HAP-1 (cell line): ENCODE results near the gene TMEM18.

Source experiments
- DNase-seq, 2 experiments: peaks; one replicate each; pipeline ENCODE4 v3.0.0-alpha.2; 2016 to 2020; ENCODE audit warnings: low spot score in 2 of 2
- H3K27me3 ChIP-seq: fragments of 250-450 bp; sonication (Bioruptor Pico); 2 replicates; pipeline ENCODE4 v1.5.1; 2020; ENCODE audit warnings: low read depth, mild to moderate bottlenecking, moderate library complexity
- H3K36me3 ChIP-seq: fragments of 250-450 bp; sonication (Bioruptor Pico); replicated peaks from 2 replicates; pipeline ENCODE4 v1.5.1; 2020; ENCODE audit warnings: mild to moderate bottlenecking
- H3K4me1 ChIP-seq: fragments of 250-450 bp; sonication (Bioruptor Pico); 2 replicates; pipeline ENCODE4 v1.5.1; 2020; ENCODE audit warnings: mild to moderate bottlenecking
- H3K4me3 ChIP-seq: fragments of 250-450 bp; sonication (Bioruptor Pico); 2 replicates; pipeline ENCODE4 v1.5.1; 2020; ENCODE audit warnings: mild to moderate bottlenecking, moderate library complexity
- H3K9me3 ChIP-seq: fragments of 250-450 bp; sonication (Bioruptor Pico); 2 replicates; pipeline ENCODE4 v1.5.1; 2020; ENCODE audit warnings: mild to moderate bottlenecking, moderate library complexity
- in situ Hi-C: fragments of 300-500 bp; cut with MboI; formaldehyde crosslinking; loops from 3 replicates; pipeline ENCODE4 v1.14.3; 2020; ENCODE audit warnings: low sequenced_read_pairs, inconsistent platforms, mixed read lengths

TMEM18 gene

DNA sequence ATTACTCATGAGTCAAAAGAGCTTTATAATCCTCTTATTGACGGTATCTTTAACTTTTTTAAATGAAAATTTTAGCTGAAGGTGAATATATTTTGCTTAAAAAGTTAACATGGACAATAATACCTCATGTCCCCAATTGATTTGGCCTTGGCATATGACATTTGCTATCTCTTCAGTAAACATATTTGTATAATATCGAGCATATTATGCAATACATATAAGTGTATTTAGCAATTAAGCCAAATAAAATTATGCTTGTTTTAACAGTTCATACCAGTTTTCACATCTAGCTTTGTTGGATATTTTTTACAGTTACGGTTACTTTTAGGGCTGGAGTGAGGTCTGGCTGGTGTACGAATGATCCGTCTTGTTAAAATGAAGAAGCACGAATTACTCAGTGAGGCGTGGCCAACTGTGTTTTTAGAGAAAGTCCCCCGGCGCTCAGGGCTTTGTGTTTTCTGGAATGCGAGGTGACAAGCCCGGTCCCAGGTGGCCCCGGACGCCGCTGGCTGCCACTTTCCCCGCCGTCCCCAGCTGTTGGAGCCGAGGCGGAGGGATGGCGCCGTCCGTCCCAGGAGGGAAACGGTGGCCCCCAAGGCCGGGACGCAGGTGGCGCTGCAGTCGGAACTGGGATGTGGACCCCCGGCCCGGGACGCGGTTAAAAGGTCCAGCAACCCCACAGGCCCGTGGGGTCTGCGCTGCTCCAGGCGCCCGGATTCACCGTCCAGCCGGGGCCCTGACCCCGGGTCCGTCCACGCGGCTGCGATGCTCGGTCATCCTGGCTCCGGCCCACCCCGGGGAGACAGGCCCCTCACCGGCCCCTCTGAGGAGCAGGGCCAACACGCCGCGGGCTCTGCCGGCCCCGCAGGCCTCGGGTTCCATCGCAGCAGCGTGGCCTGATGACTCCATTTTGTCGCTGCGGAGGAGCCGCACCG, 41.3 kb downstream of the TMEM18 start:
- in situ Hi-C loops: loop anchor here (10.0 kb wide), 1 partner anchor 101 kb away; no protein-coding TSS in a partner anchor
- Histone ChIP-seq H3K36me3 (no peaks in the 10 kb centered on the region), H3K9me3 (no peaks in the 10 kb centered on the region), H3K27me3 (no peaks in the 10 kb centered on the region), H3K4me3 (no peak overlapping the region), H3K4me1 (no peaks in the 10 kb centered on the region)
- DNase-seq: no peak

DNA sequence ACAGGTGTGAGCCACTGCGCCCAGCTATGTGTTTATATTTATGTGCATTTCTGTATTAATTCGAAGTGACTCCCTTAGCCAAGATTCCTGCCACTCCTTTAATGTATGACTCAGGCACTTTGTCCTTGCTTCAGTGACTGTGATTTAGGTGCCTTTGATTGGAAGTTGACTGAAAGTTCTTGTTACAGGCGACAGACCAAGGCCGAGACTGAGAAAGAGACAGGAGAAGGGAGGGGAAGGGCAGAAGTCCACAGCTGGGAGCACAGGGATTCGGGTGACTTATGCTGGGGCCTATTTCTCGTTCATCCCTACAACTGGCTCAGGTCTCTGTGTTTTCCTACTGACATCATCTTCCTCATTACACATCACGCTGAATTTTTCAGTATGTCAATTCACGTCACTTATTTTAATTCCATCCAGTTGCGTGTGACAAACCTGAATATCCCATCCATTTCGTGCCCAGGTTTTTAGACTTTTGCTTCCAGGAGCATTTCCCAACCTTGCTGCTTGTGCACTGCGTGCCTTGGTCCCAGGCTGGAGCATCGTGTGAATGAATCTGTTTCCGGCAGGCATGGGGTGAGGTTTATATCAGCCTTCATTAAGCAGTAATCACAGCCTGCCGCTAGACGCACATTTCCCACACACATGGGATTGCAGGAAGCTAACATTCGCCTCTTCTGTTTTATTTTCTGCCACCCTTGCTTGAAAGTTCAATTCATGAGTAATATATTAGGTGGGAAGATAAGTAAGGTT, 42.4 kb downstream of the TMEM18 start:
- DNase-seq: no peak
- Histone ChIP-seq H3K4me1 (no peaks in the 10 kb centered on the region), H3K4me3 (no peak overlapping the region), H3K27me3 (no peaks in the 10 kb centered on the region), H3K36me3 (no peaks in the 10 kb centered on the region), H3K9me3 (no peaks in the 10 kb centered on the region)
- in situ Hi-C loops: loop anchor here (10.0 kb wide), 1 partner anchor 100 kb away; no protein-coding TSS in a partner anchor

DNA sequence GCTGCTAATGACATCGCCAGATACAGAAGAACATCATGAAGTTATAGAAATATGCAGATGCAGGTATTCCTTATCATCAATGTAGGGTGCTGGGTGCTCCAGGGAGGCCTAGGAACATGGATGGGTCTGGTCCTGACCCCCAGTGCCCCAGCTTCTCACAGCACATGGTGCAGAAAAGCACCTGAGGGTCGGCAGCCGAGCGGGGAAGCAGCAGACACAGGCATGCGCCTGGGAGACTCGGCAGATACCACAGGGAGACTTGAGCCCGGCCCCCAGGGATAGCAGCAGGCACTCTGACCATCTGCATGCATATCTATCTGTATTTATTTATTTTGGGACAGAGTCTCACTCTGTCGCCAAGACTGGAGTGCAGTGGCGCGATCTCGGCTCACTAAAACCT, 43.2 kb downstream of the TMEM18 start:
- H3K27me3 ChIP-seq: no peaks in the 10 kb centered on the region
- DNase-seq: no peak
- in situ Hi-C loops: loop anchor here (10.0 kb wide), 1 partner anchor 99 kb away; no protein-coding TSS in a partner anchor
- H3K4me3 ChIP-seq: no peak overlapping the region
- no peaks in the 10 kb centered on the region for H3K4me1 ChIP-seq
- H3K9me3 ChIP-seq: no peaks in the 10 kb centered on the region
- H3K36me3 ChIP-seq: no peaks in the 10 kb centered on the region

DNA sequence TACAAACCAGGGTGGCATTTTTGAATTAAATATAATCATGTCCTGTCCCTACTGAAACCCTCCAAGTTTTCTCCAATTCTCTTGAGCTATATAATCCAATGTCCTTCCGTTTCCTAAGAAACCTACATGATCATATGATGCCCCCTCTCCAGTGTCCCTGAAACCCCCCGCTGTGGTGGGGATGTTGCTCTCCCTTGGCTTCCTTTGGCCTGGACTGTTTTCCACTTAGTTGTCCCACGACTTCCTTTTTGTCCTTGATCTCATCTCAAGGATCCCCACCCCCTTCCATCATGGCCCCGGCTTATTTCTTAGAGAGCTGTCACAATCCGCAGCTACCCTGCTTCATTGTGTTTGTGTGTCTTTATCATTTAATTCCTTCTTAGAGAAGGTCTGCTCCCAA, 43.8 kb downstream of the TMEM18 start:
- H3K9me3 ChIP-seq: no peaks in the 10 kb centered on the region
- no peaks in the 10 kb centered on the region for H3K27me3 ChIP-seq
- no peaks in the 10 kb centered on the region for H3K4me1 ChIP-seq
- in situ Hi-C loops: loop anchor here (10.0 kb wide), 1 partner anchor 99 kb away; no protein-coding TSS in a partner anchor
- no peak for DNase-seq
- H3K4me3 ChIP-seq: no peak overlapping the region
- no peaks in the 10 kb centered on the region for H3K36me3 ChIP-seq

DNA sequence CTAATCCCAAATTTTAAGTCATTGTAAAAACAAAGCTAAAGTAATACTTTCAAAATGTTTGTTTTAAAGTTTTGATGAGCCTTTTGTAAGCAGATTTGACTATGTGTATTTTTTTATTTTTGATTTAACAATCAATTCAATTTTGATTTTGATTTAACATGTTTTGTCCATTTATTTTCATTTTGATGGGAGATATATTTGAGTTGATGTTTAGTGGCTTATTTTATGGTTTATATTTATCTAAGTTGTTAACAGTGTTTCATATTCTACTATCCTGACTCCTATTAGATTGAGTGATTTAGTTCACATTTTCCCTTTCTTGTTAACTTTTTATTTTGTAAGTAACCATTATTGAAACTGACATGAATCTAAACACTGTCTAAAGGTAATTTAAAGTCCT, 44.7 kb downstream of the TMEM18 start:
- Histone ChIP-seq H3K4me1 (no peaks in the 10 kb centered on the region), H3K9me3 (no peaks in the 10 kb centered on the region), H3K27me3 (no peaks in the 10 kb centered on the region), H3K36me3 (no peaks in the 10 kb centered on the region), H3K4me3 (no peak overlapping the region)
- DNase-seq: no peak
- in situ Hi-C loops: loop anchor here (10.0 kb wide), 1 partner anchor 98 kb away; no protein-coding TSS in a partner anchor

DNA sequence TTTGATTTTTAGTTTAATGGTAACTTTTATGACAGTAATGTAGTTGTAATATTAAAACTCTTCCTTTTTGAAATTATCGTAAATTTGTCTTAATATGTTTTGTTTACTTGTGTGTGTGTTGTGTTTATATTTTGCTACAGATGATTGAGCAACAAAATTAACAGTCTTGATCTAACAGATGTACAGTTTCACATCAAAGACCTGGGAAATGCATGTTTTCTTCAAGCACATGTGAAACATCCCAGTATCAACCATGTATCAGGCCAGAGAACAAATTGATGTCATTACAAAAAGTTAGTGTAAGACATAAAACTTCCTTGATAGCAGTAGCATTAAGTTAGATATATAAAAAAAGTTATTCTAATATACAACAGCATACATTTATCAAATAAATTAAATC, 45.5 kb downstream of the TMEM18 start:
- H3K27me3 ChIP-seq: no peaks in the 10 kb centered on the region
- H3K4me1 ChIP-seq: no peaks in the 10 kb centered on the region
- in situ Hi-C loops: loop anchor here (10.0 kb wide), 1 partner anchor 97 kb away; no protein-coding TSS in a partner anchor
- no peaks in the 10 kb centered on the region for H3K36me3 ChIP-seq
- no peak for DNase-seq
- H3K9me3 ChIP-seq: no peaks in the 10 kb centered on the region
- H3K4me3 ChIP-seq: no peak overlapping the region

DNA sequence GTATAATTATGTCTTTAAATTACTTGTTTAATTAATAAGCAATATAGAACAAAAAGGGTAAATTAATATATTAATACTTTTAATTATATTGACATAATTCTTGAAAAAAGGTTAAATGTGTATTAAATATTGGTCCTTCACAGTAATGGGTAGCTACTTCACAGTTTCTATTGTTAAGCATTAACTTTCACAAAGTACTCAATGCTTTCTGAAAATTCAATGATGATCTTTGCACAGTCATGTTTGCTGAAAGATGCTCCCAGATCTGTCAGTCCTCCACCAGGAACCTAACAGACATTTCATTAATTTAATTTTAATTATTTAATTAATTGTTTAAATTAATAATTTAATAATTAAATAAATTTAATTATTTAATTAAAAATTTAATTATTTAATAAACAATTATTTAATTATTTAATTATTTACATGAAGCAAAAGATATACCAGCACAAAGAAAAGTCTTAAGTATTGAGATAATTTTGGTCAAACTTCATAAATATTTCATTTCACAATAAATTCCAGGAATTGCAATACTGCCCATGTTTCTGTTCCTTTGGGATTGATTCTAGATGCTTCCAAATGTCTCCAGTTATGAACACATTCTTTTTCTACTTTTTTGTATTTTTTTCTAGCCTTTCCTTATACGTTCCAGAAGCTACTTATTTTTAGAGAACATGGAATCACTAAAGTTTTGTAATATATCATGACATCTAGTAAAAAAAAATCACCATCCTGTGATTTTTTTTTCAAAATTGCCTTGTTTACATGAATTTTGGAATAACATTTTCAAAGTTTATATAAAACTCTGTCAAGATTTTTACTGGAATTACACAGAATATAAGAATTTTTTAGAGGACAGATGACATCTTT, 46.5 kb downstream of the TMEM18 start:
- no peaks in the 10 kb centered on the region for H3K27me3 ChIP-seq
- in situ Hi-C loops: loop anchor here (10.0 kb wide), 1 partner anchor 96 kb away; no protein-coding TSS in a partner anchor
- H3K4me3 ChIP-seq: no peak overlapping the region
- no peak for DNase-seq
- no peaks in the 10 kb centered on the region for H3K36me3 ChIP-seq
- H3K4me1 ChIP-seq: no peaks in the 10 kb centered on the region
- H3K9me3 ChIP-seq: no peaks in the 10 kb centered on the region

DNA sequence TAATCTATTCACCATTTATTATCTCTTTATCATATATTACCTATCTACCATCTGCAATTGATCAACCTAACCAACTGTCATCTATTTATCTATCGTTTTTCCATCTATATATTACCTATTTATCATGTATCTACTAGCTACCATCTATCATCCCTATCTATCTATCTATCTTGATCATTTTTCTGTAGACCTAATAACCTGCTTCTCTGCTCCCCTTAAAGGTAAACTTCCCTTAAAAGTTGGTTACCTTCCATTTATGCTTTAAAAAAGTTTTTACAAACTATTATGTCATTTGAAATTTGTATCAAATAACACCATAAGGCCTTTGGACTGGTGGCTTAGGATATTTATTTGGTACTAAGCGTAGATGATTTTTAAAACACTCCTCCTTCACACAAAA, 47.2 kb downstream of the TMEM18 start:
- no peaks in the 10 kb centered on the region for H3K9me3 ChIP-seq
- no peak for DNase-seq
- in situ Hi-C loops: loop anchor here (10.0 kb wide), 1 partner anchor 95 kb away; no protein-coding TSS in a partner anchor

DNA sequence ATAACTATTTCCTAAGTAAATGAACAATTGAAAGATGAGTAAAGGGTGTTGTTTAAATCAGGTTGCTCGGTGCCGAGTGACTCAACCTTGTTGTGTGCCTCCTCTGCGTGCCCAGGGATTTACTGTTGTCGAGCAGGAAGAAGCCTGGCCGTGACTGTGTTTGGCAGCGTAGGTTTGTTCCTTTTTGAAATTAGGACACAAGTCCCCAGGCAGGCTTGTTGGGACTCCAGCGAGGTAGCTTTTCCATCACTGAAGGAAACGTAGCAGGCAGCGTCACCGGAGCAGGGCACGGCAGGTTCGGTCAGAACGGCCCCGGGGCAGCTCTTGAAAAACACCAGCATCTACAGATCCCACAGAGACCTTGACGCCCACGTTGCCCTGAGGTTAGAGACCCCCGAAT, 48.6 kb downstream of the TMEM18 start:
- Histone ChIP-seq H3K4me1 (no peaks in the 10 kb centered on the region), H3K27me3 (no peaks in the 10 kb centered on the region), H3K9me3 (no peaks in the 10 kb centered on the region), H3K36me3 (no peaks in the 10 kb centered on the region), H3K4me3 (no peak overlapping the region)
- no peak for DNase-seq
- in situ Hi-C loops: no loop called here

More for the DNA sequence above, 47.2 kb downstream of the TMEM18 start:
- H3K4me3 ChIP-seq: no peak overlapping the region
- no peaks in the 10 kb centered on the region for H3K36me3 ChIP-seq
- no peaks in the 10 kb centered on the region for H3K27me3 ChIP-seq
- no peaks in the 10 kb centered on the region for H3K4me1 ChIP-seq

DNA sequence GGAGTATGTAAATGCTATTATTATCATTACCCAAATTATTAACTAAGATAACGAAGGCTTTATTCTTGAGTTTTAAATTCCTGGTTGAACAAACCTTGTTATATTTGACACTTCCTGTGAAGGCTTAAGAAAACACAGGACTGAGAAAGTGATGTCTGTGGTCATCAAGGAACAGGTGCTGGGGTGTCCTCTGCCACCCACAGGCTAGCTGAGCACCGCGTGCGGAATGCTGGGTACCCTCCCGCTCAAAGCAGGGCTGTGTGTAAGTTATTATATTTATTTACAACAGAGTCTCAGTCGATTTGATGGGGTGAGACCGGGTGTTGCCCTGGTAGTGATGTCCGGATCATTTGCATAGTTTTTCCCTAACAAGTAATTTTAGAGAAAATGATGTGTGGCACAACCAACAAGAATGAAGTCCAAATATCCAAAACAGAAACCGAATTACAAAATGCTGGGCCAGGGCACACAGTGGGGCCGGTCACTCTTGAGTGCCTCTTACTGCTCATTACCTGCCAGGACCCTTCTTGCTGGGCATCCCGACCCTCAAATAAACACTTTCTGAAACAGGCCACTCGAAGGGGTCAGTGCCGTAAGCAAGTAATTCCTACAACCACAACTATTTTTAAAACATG, 49.2 kb downstream of the TMEM18 start:
- H3K4me1 ChIP-seq: no peaks in the 10 kb centered on the region
- H3K4me3 ChIP-seq: no peak overlapping the region
- in situ Hi-C loops: no loop called here
- DNase-seq: no peak
- no peaks in the 10 kb centered on the region for H3K36me3 ChIP-seq
- H3K9me3 ChIP-seq: no peaks in the 10 kb centered on the region
- no peaks in the 10 kb centered on the region for H3K27me3 ChIP-seq

DNA sequence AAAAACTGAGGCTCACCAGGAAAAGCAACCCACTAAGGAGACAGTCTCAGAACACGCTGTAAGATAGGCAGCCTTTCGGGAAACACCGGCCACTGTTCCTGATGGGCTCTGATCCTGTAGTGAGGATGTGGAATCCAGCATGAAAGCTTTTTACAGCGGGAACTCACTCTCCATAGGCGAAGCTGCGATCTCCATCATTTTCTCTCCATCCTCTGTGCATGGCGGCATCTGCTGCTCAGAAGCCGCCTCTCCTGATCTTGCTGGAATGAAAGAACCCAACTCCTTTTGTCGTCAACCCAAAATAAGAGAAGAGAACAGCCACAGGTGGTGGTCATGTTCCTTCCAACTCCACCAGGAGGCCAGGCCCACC, 49.9 kb downstream of the TMEM18 start:
- Histone ChIP-seq H3K27me3 (no peaks in the 10 kb centered on the region), H3K4me1 (no peaks in the 10 kb centered on the region), H3K9me3 (no peaks in the 10 kb centered on the region), H3K36me3 (no peaks in the 10 kb centered on the region), H3K4me3 (no peak overlapping the region)
- in situ Hi-C loops: no loop called here
- no peak for DNase-seq

DNA sequence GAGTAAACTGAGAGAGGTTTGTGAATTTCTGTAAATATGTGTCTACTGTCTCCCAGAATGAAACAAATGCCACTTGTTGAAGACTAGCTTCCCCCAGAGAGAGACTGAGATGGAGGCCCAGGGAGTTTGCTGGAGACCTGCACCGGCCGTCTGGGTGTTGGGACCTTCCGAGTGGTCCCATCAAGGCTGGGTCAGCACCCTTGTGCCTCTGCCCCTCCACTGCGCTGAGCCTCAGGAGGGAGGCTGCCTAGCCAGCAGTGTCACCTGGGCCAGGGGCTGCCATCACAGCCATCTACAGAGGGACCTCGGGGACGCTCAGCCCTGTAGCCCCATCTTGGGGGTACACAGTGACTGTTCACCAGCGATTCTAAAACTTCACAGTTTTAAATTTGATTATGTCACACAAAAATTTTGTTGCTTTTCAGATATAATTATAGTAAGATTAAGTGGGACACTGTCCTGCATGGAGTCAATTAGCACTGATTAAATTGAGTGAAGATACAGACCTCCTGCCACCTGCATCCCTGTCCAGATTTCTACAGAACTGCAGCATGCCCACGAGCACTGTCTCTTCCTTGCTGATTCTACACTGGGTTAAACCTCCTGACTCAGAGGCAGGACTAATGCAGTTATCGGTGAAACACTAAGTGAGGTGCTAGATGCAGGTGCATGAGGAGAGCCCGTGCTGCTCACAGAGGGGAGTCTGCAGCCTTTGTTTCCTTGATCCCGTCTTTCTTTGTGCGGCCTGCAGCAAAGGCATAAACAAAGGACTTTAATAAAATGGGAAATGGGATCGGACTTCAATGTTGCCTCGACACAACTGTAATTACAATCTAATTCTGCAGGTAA, 50.5 kb downstream of the TMEM18 start:
- Histone ChIP-seq H3K4me1 (no peaks in the 10 kb centered on the region), H3K36me3 (no peaks in the 10 kb centered on the region), H3K27me3 (no peaks in the 10 kb centered on the region), H3K9me3 (no peaks in the 10 kb centered on the region), H3K4me3 (no peak overlapping the region)
- in situ Hi-C loops: no loop called here
- no peak for DNase-seq
